GM21786 (cell line): ENCODE measurements around the gene FCER1G.
A peak's percentile ranks its signal among the peaks of the same experiment; 100 is the strongest.
"Not testable (repeated sequence)": the region's sequence is repeated elsewhere in the genome, so short reads cannot be mapped to it uniquely, and the experiment has no call there.

Experiments
- ATAC-seq: cut with Tn5 transposase; IDR thresholded peaks from one replicate; pipeline ENCODE4 v1.9.1; 2021; ENCODE audit not compliant: unreplicated experiment

The FCER1G gene

DNA sequence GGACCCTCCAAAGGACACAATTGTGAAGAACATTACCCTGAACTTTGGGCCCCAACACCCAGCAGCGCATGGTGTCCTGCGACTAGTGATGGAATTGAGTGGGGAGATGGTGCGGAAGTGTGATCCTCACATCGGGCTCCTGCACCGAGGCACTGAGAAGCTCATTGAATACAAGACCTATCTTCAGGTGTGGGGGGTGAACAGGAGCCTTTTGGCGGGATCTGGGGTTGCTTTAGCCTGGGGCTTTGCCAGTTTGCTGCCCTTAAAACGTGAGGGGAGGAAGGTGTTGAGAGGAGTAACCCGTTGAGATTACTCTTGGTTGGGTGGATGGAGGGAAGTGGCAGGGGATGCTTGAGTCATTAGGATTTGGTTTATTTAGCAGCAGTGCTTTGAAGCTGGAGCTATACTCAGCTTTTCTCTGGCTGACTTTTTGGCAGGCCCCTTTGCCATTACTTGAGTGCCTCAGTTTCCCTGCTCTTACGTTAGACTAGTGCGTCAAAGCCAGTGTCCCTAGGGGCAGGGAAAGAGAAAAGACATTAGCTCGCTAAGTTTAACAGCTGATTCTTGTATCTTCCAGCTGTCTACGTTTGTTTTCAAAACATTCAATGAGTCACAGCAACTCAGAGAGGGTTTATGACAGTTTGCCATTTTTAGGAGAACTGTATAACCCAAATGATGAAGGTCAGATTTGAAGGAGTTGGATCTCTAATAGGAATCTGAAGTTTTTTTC lies 8.5 kb upstream of the FCER1G start:
- no peak for ATAC-seq

DNA sequence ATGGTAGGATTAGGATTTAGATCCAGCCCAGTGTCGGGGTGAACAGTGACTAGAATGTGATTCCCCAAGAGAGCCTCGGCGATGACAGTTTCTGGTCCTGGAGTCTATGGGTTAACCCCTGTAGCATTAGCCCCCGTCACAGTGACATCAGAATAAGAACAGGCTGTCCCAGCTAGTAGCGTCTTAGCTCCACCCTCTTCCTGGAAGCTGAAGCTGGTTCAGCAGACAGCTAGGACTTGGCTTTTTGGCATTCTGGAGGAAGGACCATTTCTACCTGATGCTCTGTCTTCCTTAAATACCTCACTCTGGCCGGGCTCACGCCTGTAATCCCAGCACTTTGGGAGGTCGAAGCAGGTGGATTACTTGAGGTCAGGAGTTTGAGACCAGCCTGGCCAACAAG lies 7.9 kb upstream of the FCER1G start:
- no peak for ATAC-seq

DNA sequence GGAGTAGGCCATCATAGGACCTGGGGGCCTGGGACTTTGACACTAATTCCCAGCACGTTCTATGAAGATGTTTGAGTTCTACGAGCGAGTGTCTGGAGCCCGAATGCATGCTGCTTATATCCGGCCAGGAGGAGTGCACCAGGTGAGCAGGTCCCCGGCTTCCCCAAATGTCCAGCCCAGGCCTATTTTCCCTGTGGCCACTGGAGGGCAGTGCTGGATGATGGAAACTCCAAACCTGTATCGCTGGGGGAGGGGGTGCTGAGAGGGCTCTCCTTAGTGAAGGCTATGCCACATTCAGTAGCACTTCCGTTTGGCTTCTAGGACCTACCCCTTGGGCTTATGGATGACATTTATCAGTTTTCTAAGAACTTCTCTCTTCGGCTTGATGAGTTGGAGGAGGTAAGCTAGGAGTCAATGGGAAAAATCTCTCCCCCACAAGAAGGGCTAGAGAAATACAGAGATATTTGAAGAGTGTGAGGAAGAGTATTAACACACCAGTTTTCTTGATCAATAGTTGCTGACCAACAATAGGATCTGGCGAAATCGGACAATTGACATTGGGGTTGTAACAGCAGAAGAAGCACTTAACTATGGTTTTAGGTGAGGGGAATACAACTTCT lies 5.2 kb upstream of the FCER1G start:
- no peak for ATAC-seq

DNA sequence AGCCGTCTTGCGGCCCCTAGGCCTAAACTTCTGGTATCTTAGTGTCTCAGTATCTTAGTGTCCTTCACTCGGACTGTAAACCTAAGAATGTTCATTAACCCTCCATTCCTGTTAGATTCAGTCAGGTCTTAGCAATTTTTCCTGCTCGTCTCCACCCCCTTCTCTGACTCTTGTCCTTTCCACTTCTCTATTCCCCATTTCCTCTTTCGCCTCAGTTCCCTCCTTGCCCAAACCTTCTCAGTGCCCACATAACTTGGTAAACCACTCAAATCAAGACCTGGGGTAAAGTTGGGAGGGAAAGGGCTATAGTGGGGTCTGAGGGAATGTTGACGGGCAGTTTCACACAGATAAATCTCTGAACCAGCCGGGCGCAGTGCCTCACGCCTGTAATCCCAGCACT lies 726 bp upstream of the FCER1G start:
- ATAC-seq, result no peak

DNA sequence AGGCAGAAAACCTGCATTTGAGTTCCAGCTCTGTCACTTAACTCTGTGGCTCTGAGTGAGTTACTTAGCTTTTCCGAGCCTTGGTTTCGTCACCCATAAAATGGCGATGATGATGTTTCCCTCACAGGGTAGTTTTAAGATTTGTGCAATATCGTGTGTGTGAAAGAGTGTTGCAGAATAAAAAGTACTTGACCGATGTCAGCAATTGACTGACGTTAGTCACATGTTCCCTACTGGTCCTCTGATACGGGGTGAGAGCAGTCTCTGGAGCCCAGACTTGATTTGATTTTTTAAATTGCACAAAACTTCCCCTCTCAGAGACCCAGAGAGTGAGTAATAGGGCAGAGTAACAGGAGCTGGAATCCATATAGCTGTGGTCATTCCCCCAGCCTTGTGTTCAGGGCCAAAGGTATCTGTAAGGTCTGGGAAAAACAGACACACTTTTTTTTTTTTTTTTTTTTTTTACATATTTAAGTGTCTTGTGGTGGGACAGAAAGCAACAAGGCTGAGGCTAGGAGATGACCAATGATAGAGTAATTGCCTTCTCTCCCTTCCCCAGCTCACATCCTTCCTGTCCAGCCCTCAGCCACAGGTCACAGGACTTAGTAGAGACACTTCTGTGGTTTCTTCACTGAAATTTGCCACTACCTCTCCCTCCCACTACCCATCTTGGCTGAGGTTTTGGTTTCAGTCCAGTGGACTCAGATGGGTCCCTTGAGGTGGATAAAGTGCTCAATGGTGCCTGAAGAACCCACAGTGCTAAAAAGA lies 2.0 kb downstream of the FCER1G start:
- peak; percentile 90 for ATAC-seq

DNA sequence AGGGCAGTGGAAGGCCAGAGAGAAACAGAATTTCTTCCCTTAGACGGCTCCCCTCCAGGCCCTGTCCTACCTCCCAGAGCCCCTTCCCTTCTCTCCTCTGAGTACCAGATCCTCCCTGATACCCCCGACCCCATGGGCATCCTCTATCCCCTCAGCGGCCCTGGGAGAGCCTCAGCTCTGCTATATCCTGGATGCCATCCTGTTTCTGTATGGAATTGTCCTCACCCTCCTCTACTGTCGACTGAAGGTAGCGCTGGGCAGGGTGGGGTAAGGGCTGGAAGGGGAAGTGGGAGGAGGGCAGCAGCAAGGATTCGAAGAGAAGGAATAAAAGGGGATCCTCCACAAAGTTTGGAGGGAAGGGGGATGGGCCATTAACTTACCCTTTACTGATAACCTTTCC lies 2.7 kb downstream of the FCER1G start:
- ATAC-seq, result no peak

DNA sequence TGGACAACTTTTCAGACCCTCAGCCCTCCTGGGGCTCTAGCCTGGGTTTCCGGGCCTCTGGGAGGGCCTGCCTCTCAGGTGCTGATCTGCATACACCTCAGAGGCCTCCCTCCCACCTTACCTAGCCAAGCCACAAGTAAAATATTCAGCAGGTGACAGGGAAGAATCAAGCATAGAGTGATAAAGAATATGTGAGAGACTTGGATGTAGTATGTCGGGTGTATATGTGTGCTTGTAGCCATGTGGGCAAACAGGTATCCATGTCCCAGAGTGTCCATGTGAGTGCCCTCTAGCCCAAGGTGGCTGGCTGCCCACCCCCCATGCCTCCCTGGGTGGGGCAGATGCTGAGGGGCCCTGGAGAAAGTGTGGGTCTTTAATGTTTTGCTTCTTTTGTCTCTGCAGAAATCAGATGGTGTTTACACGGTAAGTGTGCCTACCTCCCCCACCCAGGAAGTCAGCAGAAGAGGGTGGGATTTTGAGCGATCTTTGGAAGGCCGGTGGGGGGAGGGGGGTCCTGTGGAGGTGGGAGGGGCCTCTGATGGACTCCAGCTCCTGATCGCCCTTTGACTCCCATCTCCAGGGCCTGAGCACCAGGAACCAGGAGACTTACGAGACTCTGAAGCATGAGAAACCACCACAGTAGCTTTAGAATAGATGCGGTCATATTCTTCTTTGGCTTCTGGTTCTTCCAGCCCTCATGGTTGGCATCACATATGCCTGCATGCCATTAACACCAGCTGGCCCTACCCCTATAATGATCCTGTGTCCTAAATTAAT lies 3.4 kb downstream of the FCER1G start:
- ATAC-seq, result no peak

DNA sequence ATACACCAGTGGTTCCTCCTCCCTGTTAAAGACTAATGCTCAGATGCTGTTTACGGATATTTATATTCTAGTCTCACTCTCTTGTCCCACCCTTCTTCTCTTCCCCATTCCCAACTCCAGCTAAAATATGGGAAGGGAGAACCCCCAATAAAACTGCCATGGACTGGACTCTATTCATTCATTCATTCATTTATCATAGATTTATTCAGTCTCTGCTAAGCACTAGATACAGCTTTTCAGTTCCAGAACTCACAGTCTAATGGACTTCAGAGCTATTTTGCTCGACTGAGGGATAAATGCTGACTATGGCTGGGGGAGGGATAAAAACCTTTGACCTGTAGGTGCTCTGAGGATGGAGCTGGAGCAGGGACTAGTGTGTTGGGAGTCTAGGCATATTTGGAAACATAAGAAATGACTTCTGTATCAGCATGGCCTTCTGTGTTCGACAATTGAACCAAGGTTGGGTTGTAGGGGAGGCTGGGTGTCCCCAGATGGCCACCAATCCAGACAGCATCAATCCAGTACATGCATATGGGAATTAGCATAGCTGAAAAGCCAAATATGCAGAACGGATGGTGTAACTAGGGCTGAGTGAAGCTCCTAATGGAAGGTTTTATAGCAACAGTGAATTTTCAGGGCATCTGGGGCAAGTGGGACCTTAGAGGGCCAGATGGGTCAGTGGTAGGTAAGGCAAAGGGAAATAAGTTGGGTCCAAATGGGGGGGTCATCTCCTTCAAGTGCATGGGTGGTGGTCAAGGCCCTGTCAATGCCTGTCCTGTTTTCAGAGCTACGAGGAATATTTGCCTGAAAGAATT lies 4.2 kb downstream of the FCER1G start:
- no peak for ATAC-seq

DNA sequence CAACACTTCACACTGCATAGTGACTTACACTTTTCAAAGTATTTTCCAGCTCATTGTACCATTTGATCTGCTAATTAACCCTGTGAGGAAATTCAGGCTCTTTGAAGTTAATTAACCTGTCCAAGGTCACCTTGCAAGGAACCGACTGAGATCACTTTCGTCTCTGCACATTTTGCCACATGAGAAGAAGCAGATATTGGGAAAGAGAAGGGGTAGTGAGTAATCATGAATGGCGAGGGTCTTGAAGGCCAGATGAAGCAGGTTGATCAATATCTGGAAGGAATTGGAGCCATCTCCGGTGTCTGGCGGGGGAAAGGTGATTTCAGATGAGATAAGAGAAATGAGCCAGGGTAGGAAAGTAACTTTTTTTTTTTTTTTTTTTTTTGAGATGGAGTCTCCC lies 4.9 kb downstream of the FCER1G start:
- no peak for ATAC-seq

DNA sequence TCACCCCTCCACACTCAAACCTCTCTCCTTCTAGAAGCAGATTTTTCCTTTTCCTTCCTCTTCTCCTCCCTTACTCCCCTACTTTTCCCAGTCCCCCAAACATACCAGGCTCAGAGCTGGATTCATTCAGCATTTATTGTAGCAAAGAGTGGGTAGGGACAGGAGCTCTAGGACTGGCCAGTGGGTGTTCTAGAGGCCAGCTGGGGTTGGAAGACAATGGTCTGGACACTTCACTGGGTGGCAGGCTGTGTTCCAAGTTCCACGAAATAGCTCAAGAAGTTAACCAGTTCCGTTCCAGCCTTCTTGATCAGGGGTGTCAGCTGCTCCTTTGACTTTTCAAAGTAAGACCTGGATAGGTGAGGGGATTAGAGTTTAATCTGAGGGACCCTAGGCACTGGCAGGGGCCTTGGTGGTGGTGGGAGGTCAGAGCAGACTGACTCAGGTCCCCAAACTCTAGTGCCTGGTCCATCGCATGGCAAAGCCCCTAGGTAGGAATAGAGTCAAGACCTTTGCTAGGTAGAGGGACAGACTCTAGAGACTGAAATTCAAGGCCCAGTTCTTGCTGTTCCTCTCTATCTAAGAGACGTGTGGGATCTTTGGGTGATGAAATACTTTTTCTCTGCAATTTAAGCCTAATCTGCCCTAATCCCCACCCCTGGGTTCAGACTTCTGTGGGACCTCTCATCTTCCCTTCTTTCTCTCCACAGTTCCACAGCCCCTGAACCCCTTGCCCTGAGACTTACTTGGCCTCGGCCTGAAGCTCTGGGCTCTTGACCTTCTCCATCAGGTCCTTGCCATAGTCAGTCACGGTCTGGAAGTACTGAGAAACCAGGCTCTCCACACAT lies 7.3 kb downstream of the FCER1G start:
- ATAC-seq, result no peak

DNA sequence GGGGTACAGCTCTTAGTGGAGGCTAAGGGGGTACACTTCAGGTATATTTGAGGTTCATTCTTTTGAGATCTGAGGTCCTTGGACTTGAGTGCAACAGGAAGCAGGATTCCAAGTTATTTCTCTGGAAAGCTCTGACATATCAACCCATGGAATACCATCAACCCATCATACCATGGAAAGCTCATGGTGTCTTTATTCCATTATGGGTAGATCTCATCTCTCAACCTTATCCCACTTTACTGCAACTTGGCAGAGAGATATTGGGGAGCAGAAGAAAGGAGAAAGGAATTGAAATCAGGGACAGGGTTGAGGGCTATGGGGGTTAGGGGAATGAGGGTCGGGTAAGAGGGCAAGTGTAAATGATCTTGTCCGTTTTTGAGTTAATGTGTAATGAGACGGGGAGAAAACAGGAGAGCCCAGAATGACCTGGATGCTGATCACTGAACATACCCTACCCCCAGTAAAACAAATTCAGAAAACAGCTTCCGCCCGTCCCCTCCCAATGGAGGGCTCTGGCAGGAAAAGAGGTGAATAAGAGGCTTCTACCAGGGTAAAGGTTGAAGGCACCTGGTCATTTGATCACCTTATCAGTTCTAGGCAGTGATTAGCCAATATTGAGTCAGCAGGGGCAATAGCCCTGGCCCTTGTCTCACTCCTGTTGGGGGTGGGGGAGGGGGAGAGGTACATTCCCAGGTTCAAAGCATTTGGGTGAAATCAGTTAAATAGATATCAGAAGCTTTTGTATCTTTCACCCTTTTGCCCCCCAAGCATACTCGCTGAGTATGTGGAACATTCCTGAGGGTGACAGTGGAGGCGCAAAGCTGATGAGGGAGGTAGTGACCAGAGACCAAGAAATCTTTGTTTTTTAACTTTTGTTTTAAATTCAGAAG lies 9.0 kb downstream of the FCER1G start:
- ATAC-seq, result no peak

DNA sequence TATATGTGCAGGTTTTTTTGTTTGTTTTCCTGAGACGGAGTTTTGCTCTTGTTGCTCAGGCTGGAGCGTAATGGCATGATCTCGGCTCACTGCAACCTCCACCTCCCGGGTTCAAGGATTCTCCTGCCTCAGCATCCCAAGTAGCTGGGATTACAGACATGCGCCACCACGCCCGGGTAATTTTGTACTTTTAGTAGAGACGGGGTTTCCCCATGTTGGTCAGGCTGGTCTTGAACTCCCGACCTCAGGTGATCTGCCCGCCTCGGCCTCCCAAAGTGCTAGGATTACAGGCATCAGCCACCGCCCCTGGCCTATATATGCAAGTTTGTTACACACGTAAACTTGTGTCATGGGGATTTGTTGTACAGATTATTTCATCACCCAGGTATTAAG lies 9.6 kb downstream of the FCER1G start:
- ATAC-seq, result not testable (repeated sequence)

DNA sequence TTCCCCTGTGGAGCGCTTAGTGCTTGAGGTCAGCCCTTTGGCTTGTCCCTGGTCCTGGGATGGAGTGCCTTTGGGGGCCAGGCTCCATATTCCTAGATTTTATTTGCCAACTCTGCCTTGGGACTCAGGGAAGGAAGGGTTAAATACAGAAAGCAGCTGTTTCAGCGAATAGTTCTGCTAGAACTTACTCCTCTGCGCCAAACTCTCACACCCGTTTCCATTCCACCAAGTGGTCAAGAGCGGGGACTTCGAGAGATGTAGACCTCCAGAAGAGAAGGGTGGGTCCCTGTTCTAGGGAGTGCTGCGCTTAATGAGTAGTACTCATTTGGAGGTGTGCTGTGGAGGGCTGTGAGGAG lies 10.1 kb downstream of the FCER1G start:
- no peak for ATAC-seq

DNA sequence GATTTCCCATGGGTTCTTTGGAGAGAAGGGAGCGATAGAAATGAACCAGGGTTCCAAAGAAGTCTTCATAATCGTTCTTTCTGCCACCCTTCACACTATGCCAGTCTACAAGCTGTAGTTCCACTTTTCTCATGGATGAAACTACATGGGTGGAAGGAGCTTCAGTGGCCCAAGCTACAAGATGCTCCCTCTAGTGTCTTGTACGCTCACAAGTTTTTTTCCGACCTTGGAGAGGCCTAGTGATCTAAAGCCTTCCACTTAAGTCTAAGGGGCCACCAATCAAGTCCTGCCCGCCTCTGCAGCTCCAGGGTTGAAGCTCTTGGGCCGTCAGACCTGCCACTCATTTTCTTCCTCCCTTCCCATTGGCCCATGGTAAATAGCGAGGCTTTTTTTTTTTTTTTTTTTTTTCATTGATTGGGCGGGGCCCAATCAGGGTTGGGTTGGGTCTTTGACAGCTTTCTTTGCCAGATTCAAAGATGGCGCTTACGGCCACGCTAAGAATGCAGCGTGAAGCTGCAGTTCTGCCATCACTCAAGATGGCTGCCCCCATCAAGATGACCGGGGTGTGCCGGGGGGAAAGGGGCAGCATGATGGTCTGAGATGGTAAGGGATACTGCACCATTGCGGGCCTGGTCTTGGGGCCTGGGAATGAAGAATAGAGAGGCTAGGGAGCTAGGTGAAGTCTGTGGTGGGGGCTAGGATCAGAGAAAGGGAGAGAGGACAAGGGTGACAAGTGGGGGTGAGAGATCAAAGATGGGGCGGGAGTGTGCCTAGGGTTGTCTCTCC lies 10.6 kb downstream of the FCER1G start, which contains the start of gene TOMM40L:
TSS of gene TOMM40L (plus strand) at position 527 of the 786 bp plus-strand sequence. CDS start 430 bp downstream, outside the sequence.
- peak; percentile 94 for ATAC-seq

DNA sequence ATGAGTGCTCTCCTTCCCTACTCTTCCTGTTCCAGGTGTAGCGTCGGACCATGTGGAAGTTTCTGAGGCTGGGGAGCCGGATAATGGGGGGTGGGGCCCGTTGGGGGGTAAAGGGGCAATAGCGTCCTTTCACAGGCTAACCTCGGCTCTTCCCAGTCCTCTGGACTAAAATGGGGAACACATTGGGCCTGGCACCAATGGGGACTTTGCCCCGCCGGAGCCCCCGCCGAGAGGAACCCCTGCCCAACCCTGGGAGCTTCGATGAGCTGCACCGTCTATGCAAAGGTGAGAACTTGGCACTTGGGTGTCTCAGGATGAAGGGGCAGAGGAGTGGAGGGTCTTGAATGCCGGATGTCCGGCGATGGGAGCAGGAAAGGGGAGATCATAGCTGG lies 11.2 kb downstream of the FCER1G start:
- no peak for ATAC-seq

DNA sequence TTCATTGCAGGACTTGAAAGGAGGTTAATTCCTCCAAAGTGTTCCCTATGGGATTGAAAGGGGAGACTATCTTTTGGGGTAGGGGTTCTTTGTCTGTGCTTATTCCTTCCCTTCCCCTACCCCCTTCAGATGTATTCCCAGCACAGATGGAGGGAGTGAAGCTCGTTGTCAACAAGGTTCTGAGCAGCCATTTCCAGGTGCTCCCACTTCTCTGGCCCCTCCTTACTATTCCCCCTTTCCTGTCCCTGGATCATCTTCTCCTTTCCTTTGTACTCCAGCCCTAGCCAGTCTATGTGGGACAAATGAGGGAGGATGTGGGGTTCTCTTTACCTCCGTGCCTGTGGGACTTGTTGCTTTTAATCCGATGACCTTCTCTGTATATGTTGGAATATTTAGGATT lies 11.7 kb downstream of the FCER1G start:
- no peak for ATAC-seq

DNA sequence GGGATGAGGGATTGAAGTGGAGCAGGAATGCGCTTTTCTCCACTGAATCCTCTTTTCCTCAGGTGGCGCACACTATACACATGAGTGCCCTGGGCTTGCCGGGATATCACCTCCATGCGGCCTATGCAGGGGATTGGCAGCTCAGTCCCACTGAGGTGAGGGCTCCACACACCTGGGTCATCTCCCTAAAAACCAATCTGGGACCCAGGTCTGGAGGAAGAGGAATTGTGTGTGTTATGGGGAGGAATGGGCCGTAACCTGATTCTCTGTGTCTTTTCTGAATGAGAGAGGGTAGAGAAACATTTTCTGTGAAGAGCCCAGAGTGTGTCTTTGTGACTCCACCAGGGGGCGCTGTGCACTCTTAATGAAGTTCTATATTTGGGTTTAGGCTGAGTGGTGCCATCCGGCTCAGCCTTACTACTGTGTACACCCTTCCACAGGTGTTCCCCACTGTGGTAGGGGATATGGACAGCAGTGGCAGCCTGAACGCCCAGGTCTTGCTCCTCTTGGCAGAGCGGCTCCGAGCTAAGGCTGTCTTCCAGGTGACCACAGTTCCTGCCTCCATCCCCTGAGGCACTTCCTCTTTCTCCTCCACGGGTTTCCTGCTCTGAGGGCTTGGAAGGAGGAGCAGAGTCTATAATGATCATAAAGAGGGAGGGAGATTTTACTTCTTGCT lies 12.2 kb downstream of the FCER1G start:
- peak; percentile 27 for ATAC-seq
